Mesenchymal stem cell (in vitro differentiated cells and primary cell): ENCODE data around the gene PGGHG.

ENCODE experiments used
- DNase-seq: peaks from one replicate; pipeline ENCODE4 v3.0.0-alpha.2; 2013
- H2AFZ ChIP-seq: one replicate; pipeline ENCODE4 v1.6.1; 2013; ENCODE audit warnings: low read depth, mild to moderate bottlenecking, control low read depth, inconsistent platforms, low read length, moderate library complexity
- H2AK5ac ChIP-seq: 2 replicates; pipeline ENCODE4 v1.6.1; 2013; ENCODE audit warnings: low read length, moderate library complexity, mild to moderate bottlenecking, inconsistent platforms; ENCODE audit not compliant: severe bottlenecking
- H2BK120ac ChIP-seq: one replicate; pipeline ENCODE4 v1.6.1; 2013; ENCODE audit warnings: low read depth, mild to moderate bottlenecking, inconsistent platforms, low read length, moderate library complexity
- H2BK12ac ChIP-seq, 2 experiments: one replicate each; pipeline ENCODE4 v1.6.1; 2013; ENCODE audit warnings: inconsistent platforms in 2 of 2, low read length in 2 of 2, mild to moderate bottlenecking in 2 of 2, moderate library complexity in 2 of 2, control low read depth in 1 of 2
- H2BK15ac ChIP-seq: one replicate; pipeline ENCODE4 v1.6.1; 2013; ENCODE audit warnings: mild to moderate bottlenecking, low read depth, inconsistent platforms; ENCODE audit not compliant: poor library complexity, severe bottlenecking
- H2BK5ac ChIP-seq: 2 replicates; pipeline ENCODE4 v1.6.1; 2013; ENCODE audit warnings: low read depth, mild to moderate bottlenecking, low read length, control low read depth, inconsistent platforms; ENCODE audit not compliant: poor library complexity, severe bottlenecking
- H3K14ac ChIP-seq, 2 experiments: one replicate each; pipeline ENCODE4 v1.6.1; 2013; ENCODE audit warnings: inconsistent platforms in 2 of 2, low read length in 2 of 2, control low read depth in 1 of 2, mild to moderate bottlenecking in 1 of 2, moderate library complexity in 1 of 2
- H3K18ac ChIP-seq, 2 experiments: one replicate each; pipeline ENCODE4 v1.6.1; 2013; ENCODE audit warnings: inconsistent platforms in 2 of 2, low read length in 2 of 2, control low read depth in 1 of 2, low read depth in 1 of 2, mild to moderate bottlenecking in 1 of 2
- H3K23ac ChIP-seq, 2 experiments: one replicate each; pipeline ENCODE4 v1.6.1; 2013; ENCODE audit warnings: inconsistent platforms in 2 of 2, low read length in 2 of 2, mild to moderate bottlenecking in 2 of 2, moderate library complexity in 2 of 2, control low read depth in 1 of 2
- H3K27ac ChIP-seq: 2 replicates; pipeline ENCODE4 v1.5.1; 2013; ENCODE audit warnings: mild to moderate bottlenecking, moderate library complexity, low read length, control low read depth, inconsistent platforms; ENCODE audit not compliant: poor library complexity, severe bottlenecking
- H3K27me3 ChIP-seq, 2 experiments: 2 replicates each; pipeline versions ENCODE4 v1.6.1 to v1.7.0; 2013; ENCODE audit warnings: low read length in 2 of 2, mild to moderate bottlenecking in 2 of 2, moderate library complexity in 2 of 2, control low read depth in 1 of 2, inconsistent platforms in 1 of 2; ENCODE audit not compliant: control insufficient read depth in 1 of 2, insufficient read depth in 1 of 2
- H3K36me3 ChIP-seq, 2 experiments: 2 replicates each; pipeline versions ENCODE4 v1.6.1 to v1.7.0; 2013; ENCODE audit warnings: low read length in 2 of 2, control low read depth in 1 of 2, inconsistent platforms in 1 of 2, low read depth in 1 of 2, mild to moderate bottlenecking in 1 of 2; ENCODE audit not compliant: insufficient read depth in 2 of 2, control insufficient read depth in 1 of 2
- H3K4ac ChIP-seq, 2 experiments: one replicate each; pipeline ENCODE4 v1.6.1; 2013; ENCODE audit warnings: inconsistent platforms in 2 of 2, low read length in 2 of 2, mild to moderate bottlenecking in 2 of 2, moderate library complexity in 2 of 2, control low read depth in 1 of 2, low read depth in 1 of 2
- H3K4me1 ChIP-seq: 2 replicates; pipeline ENCODE4 v1.6.1; 2013; ENCODE audit warnings: low read depth, low read length, control low read depth; ENCODE audit not compliant: control insufficient read depth, insufficient read depth
- H3K4me2 ChIP-seq: 2 replicates; pipeline ENCODE4 v1.6.1; 2013; ENCODE audit warnings: low read length, mild to moderate bottlenecking, inconsistent platforms; ENCODE audit not compliant: poor library complexity, severe bottlenecking
- H3K4me3 ChIP-seq, 2 experiments: 2 replicates each; pipeline versions ENCODE4 v1.5.1 to v1.7.0; 2013; ENCODE audit warnings: low read length in 2 of 2, mild to moderate bottlenecking in 2 of 2, control low read depth in 1 of 2, low read depth in 1 of 2; ENCODE audit not compliant: insufficient read depth in 1 of 2
- H3K79me1 ChIP-seq: replicated peaks from 2 replicates; pipeline ENCODE4 v1.6.1; 2013; ENCODE audit warnings: mild to moderate bottlenecking, control low read depth, low read length, inconsistent platforms; ENCODE audit not compliant: poor library complexity, severe bottlenecking
- H3K9ac ChIP-seq: 2 replicates; pipeline ENCODE4 v1.7.0; 2013; ENCODE audit warnings: mild to moderate bottlenecking, low read length, moderate library complexity
- H3K9me3 ChIP-seq: 2 replicates; pipeline ENCODE4 v1.7.0; 2013; ENCODE audit warnings: mild to moderate bottlenecking, low read length; ENCODE audit not compliant: control insufficient read depth
- H4K8ac ChIP-seq: one replicate; pipeline ENCODE4 v1.6.1; 2013; ENCODE audit warnings: inconsistent platforms, mild to moderate bottlenecking, low read length, moderate library complexity
- H4K91ac ChIP-seq: one replicate; pipeline ENCODE4 v1.6.1; 2013; ENCODE audit warnings: mild to moderate bottlenecking, low read length, inconsistent platforms
- WGBS: methylation state at CpG from one replicate; pipeline ENCODE4 v1.1.7; 2013; ENCODE audit warnings: mixed read lengths; 5-methylcytosine and 5-hydroxymethylcytosine counted together

Gene PGGHG

GRCh38 chr11:279966-280705 lies 8.8 kb upstream of the PGGHG start:
- WGBS, result 96% methylated on average over 81 of the region's 85 CpGs

GRCh38 chr11:280706-281485 lies 8.0 kb upstream of the PGGHG start:
- H3K36me3 ChIP-seq, result no peaks in the 10 kb centered on the region
- 94% methylated on average over 79 of the region's 79 CpGs for WGBS
- no peak overlapping the region for H3K4me3 ChIP-seq
- H4K91ac ChIP-seq, result no peak overlapping the region
- peaks cover 5% of the 10 kb centered on the region for H3K4me1 ChIP-seq
- H3K9me3 ChIP-seq, result peaks cover 12% of the 10 kb centered on the region
- H3K14ac ChIP-seq, result no peak overlapping the region
- H2BK5ac ChIP-seq, result no peak overlapping the region
- H3K9ac ChIP-seq, result no peak overlapping the region
- no peak overlapping the region for H2BK120ac ChIP-seq
- H2BK12ac ChIP-seq, result no peak overlapping the region
- no peak overlapping the region for H2AFZ ChIP-seq
- H3K4ac ChIP-seq, result no peak overlapping the region
- H3K27me3 ChIP-seq, result peaks cover 10 to 88% of the 10 kb centered on the region in 2 experiments
- H3K27ac ChIP-seq, result no peak overlapping the region
- H3K79me1 ChIP-seq, result no peaks in the 10 kb centered on the region
- H2AK5ac ChIP-seq, result no peak overlapping the region
- no peak overlapping the region for H3K18ac ChIP-seq
- H4K8ac ChIP-seq, result no peak overlapping the region
- no peak overlapping the region for H3K4me2 ChIP-seq
- DNase-seq, result no peak
- no peak overlapping the region for H2BK15ac ChIP-seq
- no peak overlapping the region for H3K23ac ChIP-seq

More at GRCh38 chr11:279966-280705, 8.8 kb upstream of the PGGHG start:
- Histone ChIP-seq H3K4ac (no peak overlapping the region), H2BK12ac (no peak overlapping the region), H3K18ac (no peak overlapping the region), H3K36me3 (no peaks in the 10 kb centered on the region), H3K27ac (no peak overlapping the region), H4K91ac (no peak overlapping the region), H3K14ac (no peak overlapping the region), H2BK15ac (no peak overlapping the region), H3K4me1 (peaks cover 5% of the 10 kb centered on the region), H3K27me3 (peaks cover 10 to 85% of the 10 kb centered on the region in 2 experiments), H2AFZ (no peak overlapping the region), H2AK5ac (no peak overlapping the region), H3K9ac (no peak overlapping the region), H3K4me3 (no peak overlapping the region), H3K9me3 (peaks cover 18% of the 10 kb centered on the region), H3K4me2 (no peak overlapping the region), H2BK5ac (no peak overlapping the region), H2BK120ac (no peak overlapping the region), H4K8ac (no peak overlapping the region), H3K23ac (no peak overlapping the region), H3K79me1 (no peaks in the 10 kb centered on the region)
- no peak for DNase-seq

GRCh38 chr11:281486-282161 lies 7.3 kb upstream of the PGGHG start:
- no peak overlapping the region for H3K9ac ChIP-seq
- H3K18ac ChIP-seq, result no peak overlapping the region
- no peak overlapping the region for H3K27ac ChIP-seq
- no peaks in the 10 kb centered on the region for H3K79me1 ChIP-seq
- H3K23ac ChIP-seq, result no peak overlapping the region
- H2BK120ac ChIP-seq, result no peak overlapping the region
- H2AFZ ChIP-seq, result no peak overlapping the region
- no peaks in the 10 kb centered on the region for H3K36me3 ChIP-seq
- peaks cover 6% of the 10 kb centered on the region for H3K9me3 ChIP-seq
- WGBS, result 95% methylated on average over 26 of the region's 26 CpGs
- H2BK12ac ChIP-seq, result no peak overlapping the region
- no peak overlapping the region for H3K4me3 ChIP-seq
- DNase-seq, result no peak
- H4K8ac ChIP-seq, result no peak overlapping the region
- H3K14ac ChIP-seq, result no peak overlapping the region
- H4K91ac ChIP-seq, result no peak overlapping the region
- no peak overlapping the region for H3K4me2 ChIP-seq
- no peak overlapping the region for H3K4ac ChIP-seq
- peaks cover 5% of the 10 kb centered on the region for H3K4me1 ChIP-seq
- no peak overlapping the region for H2BK15ac ChIP-seq
- H2BK5ac ChIP-seq, result no peak overlapping the region
- peaks cover 10 to 92% of the 10 kb centered on the region in 2 experiments for H3K27me3 ChIP-seq
- H2AK5ac ChIP-seq, result no peak overlapping the region

GRCh38 chr11:282171-282570 lies 6.8 kb upstream of the PGGHG start:
- H3K9me3 ChIP-seq, result peaks cover under 1% of the 10 kb centered on the region
- peaks cover 12 to 92% of the 10 kb centered on the region in 2 experiments for H3K27me3 ChIP-seq
- no peak overlapping the region for H3K9ac ChIP-seq
- H3K4ac ChIP-seq, result no peak overlapping the region
- no peak overlapping the region for H4K8ac ChIP-seq
- no peak overlapping the region for H3K14ac ChIP-seq
- DNase-seq, result no peak
- no peak overlapping the region for H3K23ac ChIP-seq
- 96% methylated on average over 3 of the region's 4 CpGs for WGBS
- no peak overlapping the region for H2BK120ac ChIP-seq
- no peak overlapping the region for H3K4me3 ChIP-seq
- no peak overlapping the region for H2BK15ac ChIP-seq
- H3K18ac ChIP-seq, result no peak overlapping the region
- no peak overlapping the region for H3K4me2 ChIP-seq
- no peak overlapping the region for H2AK5ac ChIP-seq
- no peak overlapping the region for H2BK5ac ChIP-seq
- H3K36me3 ChIP-seq, result no peaks in the 10 kb centered on the region
- H3K27ac ChIP-seq, result no peak overlapping the region
- H2AFZ ChIP-seq, result no peak overlapping the region
- no peak overlapping the region for H4K91ac ChIP-seq
- no peaks in the 10 kb centered on the region for H3K79me1 ChIP-seq
- H2BK12ac ChIP-seq, result no peak overlapping the region
- H3K4me1 ChIP-seq, result peaks cover 5% of the 10 kb centered on the region
